NCI-H128 (cell line): ENCODE data around the gene LY9.

Experiments used
- DNase-seq: peaks from one replicate; lab custom pipeline; 2025; ENCODE audit not compliant: unreplicated experiment; lab: John Stamatoyannopoulos, UW

LY9 gene

DNA sequence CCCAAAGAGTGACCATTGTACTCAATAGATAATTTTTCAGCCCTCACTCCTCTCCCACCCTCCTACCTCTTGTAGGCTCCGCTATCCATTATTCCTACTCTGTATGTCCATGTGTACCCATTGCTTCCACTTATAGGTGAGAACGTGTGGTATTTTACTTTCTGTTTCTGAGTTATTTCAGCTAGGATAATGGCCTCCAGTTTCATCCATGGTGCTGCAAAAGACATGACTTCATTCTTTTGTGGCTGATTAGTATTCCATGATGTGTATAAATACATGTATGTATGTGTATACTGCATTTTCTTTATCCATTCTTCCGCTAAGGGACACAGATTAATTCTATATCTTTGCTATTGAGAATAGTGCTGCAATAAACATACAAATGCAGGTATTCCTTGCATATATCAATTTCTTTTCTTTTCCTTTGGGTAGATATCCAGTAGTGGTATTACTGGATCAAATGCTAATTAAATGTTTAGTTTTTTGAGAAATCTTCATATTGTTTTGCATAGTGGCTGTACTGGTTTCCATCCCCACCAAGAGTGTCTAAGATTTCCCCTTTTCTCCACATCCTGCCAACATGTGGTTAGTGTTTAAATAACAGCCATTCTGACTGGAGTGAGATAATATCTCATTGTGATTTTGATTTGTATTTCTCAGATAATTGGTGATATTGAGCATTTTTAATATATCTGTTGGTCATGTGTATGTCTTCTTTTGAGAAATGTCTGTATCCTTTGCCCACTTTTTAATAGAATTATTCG, 4.9 kb downstream of the LY9 start:
- DNase-seq: no peak

DNA sequence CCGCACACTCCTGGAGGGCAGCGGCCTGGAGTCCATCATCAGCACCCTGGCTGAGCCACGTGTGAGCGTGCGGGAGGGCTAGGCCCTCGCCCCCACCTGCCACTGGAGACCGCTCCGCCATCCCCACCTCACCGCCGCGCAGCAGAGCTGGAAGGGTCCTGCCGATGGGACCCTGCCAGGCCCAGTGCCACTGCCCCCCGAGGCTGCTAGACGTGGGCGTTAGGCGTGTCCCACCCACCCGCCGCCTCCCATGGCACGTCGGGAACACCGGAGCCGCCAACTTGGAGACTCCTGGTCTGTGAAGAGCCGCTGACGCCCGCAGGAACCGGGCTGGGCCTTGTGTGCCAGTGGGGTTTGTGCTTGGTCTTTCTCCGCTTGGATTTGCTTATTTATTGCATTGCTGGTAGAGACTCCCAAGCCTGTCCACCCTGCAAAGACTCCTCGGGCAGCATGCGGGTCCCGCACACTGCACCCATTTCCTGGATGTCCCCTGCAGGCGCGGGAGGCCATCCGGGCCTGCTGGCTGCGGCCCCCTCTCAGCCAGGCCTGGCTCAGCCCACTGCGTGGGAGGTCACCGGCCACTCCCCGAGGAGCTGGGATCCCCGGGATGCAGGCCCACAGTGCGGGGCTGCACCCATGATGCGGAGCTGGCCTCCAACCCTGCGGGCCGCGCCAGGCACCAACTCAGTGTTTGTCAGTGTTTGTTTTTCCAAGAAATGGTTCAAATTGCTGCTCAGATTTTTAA, 6.0 kb downstream of the LY9 start:
- DNase-seq: no peak

DNA sequence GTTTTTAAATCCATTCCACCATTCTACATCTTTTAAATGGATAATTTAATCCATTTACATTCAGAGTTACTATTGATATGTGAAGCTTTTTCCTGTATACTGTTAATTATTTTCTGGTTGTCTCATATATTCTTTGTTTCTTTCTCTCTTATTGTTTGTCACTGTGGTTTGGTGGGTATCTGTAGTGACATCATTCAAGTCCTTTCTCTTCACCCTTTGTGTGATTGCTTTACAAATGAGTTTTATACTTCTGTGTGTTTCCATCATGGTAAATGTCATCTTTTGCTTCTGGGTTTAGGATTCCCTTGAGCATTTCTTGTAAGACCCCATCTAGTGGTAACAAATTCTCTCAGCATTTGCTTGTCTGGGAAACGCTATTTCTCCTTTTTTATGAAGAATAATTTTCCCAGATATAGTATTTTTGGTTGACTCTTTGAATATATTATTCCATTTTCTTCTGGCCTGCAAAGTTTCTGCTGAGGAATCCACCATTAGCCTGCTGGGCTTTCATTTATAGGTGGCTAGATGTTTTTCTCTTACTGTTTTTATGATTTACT, 10.2 kb downstream of the LY9 start:
- no peak for DNase-seq

DNA sequence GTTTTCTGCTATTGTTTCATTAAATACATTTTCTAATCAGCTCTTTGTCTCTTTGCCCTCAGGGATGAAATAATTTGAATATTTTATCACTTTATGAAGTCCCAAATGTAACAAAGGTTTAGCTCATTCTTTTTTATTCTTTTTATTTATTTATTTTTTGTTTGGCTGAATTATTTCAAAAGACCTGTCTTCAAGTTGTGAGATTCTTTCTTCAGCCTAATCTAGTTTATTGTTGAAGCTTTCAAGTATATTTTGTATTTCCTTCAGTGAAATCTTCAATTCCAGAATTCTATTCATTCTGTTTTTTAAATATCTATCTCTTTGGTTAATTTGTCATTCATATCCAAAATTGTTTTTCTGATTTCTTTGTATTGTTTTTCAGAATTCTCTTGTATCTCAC, 10.8 kb downstream of the LY9 start:
- DNase-seq: no peak

DNA sequence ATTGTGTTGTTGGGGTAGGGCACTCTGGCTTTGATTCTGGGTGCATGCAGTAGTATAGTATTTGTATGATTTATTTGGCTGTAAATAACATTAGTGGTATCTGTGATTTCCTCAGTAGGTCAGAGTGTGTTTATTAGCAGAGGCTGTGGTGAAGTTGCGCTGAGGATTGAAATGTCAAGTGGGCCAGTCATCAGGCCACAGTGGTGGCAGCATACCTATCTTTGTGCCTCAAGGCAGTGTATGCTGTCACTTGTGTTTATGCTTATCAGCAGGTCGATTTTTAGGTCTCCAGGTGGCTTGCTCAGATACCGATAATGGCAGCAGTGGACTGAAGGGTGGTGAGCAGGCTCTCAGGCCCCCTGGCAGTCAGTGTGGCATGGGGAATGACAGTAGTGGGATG, 11.3 kb downstream of the LY9 start:
- no peak for DNase-seq

DNA sequence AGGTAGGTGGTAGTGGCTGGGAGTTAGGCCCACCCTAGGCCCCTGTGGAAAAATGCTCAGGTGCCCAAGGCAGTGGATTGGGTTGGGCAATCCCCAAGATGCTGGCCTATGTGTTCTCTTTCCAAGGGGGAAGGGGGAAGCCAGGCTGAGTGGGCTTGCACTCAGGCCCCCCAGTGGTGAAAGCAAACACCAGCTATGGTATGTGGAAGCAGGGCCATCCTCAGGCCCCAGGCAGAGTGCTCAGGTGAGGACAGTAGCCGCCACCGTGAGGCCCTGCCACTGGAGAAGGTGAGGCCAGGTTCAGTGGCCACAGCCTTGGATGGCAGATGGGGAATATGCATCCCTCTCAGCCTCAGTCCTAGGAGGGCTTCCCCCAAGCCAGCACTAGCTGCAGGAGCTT, 11.8 kb downstream of the LY9 start:
- no peak for DNase-seq

DNA sequence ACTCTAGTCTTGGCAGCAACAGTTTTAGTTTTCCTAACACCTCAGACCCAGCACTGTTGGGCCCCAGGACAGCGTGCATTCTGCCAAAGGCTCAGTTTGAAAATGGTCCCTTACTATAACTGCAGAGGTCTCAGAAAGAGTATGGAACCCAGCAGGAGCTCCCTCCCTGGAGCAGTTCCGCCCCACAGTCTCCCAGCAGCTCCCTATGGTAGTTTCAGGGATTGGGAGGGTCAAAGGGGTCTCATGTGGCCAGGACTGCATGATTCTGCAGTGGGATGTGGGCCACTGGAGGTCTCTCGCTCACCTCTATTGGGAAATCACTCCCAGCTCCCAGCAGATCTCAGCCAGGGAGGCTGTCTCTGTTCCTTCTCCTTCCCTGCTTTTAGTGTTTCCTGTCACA, 12.3 kb downstream of the LY9 start:
- no peak for DNase-seq

DNA sequence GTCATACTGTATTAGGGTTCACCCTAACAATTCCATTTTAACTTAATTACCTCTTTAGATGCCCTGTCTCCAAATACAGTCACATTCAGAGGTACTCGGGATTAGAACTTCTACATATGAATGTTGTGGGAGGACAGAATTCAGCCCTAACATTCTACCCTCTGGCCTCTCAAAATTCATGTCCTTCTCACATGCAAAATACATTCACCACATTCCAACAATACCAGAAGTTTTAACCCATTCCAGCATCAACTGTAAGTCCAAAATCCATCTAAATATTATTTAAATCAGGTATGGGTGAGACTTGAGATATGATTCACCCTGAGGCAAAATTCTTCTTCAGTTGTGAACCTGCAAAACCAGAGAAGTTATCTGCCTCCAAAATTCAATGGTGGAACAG, 14.5 kb downstream of the LY9 start:
- no peak for DNase-seq

DNA sequence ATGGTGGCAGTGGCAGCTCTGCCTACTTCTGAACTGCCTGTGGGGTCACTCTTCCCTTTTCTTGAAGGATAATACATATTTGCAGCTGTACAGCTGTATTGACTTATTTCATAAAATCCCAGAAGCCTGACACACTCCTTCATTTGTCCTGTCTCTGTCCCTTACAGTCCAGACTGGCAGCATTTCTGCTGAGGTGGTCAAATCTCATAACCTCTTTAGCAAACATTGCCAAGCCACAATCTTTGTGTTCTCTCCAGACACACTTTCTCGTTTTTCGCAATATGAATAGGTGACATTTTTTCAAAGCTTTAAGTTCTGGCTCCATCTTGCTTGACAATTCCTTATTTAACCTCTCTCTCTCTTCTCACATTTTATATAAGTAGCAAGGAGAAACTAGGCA, 15.2 kb downstream of the LY9 start:
- DNase-seq: no peak

DNA sequence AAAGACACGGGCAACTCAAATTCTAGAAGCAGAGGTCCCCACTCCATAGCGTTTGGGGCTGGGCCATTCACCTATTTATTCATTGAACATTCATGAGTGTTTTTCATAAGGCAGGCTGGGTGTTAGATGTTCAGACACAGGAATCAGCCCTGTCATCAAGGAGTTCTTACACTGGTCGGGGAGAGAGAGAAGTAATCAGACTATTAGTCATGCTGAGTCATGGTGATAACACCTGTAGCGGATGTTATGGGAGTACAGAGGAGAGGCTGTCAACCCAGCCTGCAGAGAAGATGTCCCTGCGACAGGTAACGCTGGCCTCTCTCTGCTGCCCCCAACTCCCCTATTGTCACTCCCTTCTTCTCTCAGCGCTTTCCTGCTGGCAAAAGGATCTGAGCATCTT, 17.2 kb downstream of the LY9 start:
- DNase-seq: no peak

DNA sequence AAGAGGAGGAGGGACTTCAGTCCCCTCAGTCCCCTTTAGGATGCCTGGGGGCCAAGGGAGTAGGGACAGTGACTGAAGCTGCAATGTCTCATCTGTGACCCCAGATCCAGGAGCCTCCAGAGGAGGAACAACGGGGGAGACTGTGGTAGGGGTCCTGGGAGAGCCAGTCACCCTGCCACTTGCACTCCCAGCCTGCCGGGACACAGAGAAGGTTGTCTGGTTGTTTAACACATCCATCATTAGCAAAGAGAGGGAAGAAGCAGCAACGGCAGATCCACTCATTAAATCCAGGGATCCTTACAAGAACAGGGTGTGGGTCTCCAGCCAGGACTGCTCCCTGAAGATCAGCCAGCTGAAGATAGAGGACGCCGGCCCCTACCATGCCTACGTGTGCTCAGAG, 18.3 kb downstream of the LY9 start:
- DNase-seq: no peak

DNA sequence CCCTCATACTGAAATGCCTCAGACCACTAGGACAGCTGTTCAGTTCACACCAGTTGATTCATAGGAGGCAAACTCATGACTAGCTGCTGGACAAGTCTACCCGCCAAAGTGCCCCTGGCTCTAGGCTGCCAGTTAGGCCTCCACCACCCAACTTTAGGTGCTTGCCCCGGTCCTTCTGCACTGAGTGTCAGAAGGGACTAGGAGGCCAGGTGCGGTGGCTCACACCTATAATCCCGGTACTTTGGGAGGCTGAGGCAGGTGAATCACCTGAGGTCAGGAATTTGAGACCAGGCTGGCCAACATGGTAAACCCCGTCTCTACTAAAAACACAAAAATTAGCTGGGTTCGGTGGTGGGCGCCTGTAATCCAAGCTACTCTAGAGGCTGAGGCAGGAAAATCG, 18.9 kb downstream of the LY9 start:
- DNase-seq: no peak

DNA sequence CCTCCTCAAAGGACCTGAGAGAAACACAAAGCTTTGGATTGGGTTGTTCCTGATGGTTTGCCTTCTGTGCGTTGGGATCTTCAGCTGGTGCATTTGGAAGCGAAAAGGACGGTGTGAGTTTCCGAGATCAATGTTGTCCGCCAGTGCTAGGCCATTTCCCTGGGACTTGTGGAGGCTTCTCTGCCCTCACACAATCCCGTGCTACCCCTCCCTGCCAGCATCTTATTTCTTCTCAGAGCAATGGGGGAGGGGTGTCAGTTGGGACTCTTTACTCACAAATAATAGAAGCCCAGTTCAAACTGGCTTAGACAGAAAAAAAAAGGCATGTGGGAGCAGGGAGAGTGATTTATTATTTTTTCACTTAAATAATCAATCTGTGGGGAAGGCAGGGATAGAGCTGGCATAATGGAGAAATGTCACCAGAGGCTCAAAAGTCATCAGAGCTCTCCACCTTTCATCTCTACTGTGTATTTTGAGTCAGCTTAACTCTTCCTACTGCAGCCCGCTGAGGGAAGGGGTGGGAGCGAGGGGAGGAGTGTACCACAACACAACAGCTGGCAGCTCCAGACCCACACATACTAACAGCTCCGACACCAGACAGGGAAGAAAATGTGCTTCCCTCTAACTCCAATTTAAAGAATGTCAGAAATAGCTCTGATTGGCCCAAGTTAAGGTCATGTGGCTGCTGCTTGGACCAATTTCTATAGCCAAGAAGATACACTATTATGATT, 22.4 kb downstream of the LY9 start:
- no peak for DNase-seq

DNA sequence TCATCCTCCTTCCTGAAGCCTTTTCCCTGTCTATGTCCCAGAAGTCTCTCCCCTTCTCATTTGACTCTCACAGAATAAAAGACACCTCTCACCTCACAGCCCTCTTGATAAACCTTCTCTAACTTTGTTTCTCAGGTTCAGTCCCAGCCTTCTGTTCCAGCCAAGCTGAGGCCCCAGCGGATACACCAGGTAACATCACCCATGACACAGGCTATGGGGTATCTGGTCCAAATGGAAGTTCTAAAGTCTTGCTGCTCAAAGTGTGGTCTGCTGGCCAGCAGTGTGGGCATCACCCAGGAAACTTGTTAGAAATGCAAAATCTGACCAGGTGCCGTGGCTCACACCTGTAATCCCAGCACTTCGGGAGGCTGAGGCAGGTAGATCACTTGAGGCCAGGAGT, 23.2 kb downstream of the LY9 start:
- no peak for DNase-seq

DNA sequence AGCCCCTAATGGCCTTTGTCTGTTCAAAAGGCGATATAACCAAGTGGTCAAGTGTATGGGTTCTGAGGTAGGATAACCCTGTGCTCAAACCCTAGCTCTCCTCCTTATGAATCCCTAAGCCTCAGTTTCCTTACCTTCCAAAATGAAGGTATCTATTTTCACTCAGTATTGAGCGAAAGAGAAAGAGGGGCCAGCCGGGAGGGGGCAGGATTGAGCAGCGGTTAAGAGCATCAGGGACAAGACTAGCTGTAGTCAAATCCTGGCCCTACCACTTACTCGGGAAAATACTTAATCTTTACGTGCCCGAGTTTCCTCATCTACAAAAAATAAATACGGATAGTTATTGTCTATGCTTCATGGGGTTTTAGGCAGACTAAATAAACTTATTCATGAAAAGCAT, 25.7 kb downstream of the LY9 start:
- DNase-seq: no peak

DNA sequence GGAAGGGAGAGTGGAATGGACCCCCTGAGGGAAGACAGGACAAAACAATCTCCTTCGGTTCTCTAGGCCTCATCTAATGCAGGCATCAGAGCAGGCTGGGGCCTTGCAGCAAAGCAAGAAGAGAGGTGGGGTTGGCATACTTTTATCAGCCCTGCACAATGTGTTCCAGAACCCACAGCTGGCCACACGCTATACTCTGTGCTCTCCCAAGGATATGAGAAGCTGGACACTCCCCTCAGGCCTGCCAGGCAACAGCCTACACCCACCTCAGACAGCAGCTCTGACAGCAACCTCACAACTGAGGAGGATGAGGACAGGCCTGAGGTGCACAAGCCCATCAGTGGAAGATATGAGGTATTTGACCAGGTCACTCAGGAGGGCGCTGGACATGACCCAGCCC, 27.3 kb downstream of the LY9 start:
- no peak for DNase-seq

DNA sequence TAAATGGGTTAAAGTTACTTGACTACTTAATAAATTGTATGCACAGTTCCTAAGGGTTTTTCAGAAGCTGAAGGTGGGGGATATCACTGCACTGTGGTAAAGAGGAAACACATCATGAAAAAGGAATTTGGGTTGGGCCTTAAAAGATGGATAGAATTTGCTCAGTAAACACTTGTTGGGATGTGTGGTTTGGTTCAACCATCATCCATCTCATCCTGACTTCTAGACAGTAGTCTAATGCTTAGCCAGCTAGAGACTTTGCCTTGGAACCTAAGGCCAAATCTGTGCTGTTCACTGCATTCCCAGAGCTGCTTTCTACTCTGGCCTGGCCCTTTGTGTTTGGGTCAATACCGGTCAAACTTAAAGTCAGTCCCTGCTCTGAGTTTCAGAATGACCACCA, 30.6 kb downstream of the LY9 start:
- DNase-seq: no peak

DNA sequence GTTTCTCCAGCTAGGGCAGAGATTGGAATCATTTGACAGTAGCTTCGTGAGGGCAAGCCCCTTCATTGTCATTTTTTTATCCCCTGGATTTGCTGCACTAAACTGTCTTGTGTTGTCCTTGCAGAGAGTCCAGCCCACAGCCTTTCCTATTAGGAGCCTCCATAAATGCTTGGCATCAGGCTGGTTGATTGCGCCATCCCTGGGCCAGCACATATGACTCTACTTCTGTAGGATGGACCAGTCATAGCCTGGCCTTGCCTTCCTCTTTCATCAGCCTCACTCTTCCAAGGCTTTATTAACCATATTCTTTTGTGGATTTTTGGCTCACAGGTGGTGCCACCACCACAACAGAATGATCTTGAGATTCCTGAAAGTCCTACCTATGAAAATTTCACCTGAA, 31.4 kb downstream of the LY9 start:
- DNase-seq: no peak

DNA sequence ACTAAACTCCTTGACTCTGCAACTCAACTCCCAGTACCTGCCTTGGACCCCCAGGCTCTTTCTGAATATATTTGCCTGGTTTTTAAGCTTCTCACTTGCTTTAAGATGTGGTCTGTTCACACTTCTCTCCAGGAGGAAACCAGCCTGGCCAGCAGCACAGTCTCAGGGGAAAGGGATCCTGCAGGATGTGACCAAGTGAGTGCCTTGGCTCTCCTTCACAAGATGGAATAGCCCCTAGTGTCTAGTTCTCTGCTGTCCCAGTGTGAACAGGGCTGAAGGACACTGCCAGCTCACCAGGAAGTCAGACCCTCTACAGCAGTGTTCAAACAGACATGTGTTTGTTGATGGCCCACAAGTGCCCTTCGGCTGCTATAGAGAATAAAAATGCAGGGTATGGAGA, 33.8 kb downstream of the LY9 start:
- no peak for DNase-seq

DNA sequence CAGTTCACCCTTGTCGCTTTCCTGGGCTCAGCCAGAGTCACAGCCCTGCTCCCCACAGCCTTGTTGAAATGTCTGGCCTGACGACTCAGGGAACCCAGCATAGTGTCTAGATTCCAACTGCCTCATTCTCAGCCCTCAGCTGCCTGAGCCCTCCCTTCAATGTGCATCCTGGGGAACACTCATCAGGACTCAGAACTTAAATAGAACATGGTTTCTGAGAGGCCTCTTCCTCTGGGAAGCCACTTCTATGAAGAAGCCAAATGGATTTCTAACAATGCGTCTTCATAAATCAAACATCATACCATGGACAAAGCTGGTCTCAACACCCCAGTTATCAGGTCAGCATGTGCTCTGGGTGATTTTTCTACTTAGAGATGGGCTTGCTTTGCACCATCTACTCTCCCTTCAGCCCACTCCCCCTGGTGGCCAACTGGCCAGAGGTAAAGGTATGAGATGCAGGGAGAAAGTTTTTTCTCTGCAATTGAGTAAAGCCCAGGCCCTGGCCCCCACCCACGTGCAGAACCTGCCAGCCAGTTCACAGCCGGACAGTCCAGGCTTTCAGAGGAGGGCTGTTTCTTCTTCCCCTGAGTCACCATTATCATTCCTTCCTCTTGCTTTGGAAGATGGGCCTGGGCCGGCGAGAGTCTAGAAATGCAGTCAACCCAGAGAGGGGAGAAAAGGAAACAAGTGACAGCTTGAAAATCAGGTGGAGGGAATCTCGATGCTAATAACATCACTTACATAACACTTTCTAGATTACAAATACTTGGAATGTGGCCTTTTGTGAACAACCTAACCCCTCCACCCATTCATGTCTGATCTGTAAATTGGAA, 34.6 kb downstream of the LY9 start:
- DNase-seq: no peak

DNA sequence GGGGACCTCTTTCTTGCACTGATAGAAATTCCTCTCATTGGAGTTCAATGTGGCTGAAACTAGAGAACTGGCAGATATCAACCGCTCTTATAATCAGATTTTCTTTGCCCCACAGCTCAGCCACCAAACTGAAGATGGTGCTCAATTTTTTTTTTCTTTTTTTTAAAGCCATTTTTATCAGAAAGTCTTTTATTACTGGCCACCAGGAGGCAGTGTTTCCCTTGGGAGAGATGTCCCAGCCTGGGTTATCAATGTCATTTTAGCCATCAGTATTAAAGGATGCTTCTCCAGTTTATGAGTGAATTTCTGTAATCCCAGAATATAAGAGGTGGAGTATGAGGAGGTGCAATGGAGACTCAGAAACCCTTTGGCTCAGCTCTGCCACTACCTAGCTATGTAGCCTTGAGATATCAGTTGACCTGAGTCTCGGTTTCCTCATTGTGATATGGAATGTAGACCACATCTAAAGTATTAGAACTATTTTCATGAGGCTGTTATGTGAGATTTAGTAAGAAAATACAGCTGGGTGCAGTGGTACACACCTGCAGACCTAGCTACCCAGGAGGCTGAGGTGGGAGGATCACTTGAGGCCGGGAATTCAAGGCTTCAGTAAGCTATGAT, 39.1 kb downstream of the LY9 start:
- no peak for DNase-seq
